ENCODE measurements around the gene RMND5B. TPM values are rescaled to one million over a fixed set of nuclear protein-coding genes. Genes with fewer than 3 reads are reported as not detected.
"Not testable (repeated sequence)": the region's sequence is repeated elsewhere in the genome, so short reads cannot be mapped to it uniquely, and the experiment has no call there.

RMND5B gene
- total RNA-seq, 1 donor from 2014 or later: 20.8 TPM

GRCh38 chr5:178127300-178128009 is 3.4 kb upstream of the RMND5B start:
- not testable (repeated sequence) for FAIRE-seq

GRCh38 chr5:178129296-178129695 is 1.5 kb upstream of the RMND5B start:
- DNase-seq (ENCODE audit: low spot score in 2 of 2): no peak
- no peak for FAIRE-seq

More at GRCh38 chr5:178127300-178128009, 3.4 kb upstream of the RMND5B start:
- not testable (repeated sequence) for DNase-seq (ENCODE audit: low spot score in 2 of 2)

DNA sequence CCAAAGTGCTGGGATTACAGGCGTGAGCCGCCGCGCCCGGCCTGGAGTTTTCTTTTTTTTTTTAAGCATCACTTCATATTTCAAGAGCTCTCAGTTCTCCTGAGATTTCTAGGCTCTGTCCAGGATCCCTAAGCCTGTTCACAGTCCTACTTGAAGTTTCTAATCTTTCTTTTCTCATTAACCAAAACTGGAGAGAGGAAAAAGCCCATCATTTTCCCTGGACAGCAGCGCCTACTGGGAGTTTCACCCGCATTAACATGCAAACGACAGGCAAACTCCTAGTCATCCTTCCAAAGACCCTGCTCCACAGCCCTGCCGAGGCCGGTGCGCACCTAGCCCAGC is 609 bp upstream of the RMND5B start:
- FAIRE-seq; DNase-seq (ENCODE audit: low spot score in 2 of 2): not testable (repeated sequence)

DNA sequence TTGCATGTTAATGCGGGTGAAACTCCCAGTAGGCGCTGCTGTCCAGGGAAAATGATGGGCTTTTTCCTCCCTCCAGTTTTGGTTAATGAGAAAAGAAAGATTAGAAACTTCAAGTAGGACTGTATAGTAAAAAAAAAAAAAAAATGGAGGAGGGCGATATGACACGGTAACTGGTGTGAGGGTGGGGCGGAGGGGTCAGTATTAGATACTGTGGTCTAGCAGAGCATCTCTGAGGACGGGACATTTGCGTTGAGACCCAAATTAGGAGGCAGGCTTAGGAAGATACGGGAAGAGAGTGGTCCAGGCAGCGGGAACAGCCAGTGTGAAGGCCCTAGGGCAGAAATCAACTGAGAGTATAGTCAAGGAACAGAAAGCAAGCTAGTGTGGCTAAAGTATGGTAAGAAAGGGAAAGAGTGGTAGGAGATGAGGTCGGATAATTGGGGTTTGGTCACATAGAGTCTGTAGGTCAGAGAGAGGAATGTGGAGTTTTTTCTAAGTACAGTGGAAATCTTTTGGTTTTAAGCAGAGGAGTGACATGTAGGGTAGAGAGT is 707 bp downstream of the RMND5B start:
- DNase-seq (ENCODE audit: low spot score in 2 of 2): no peak
- FAIRE-seq: no peak

DNA sequence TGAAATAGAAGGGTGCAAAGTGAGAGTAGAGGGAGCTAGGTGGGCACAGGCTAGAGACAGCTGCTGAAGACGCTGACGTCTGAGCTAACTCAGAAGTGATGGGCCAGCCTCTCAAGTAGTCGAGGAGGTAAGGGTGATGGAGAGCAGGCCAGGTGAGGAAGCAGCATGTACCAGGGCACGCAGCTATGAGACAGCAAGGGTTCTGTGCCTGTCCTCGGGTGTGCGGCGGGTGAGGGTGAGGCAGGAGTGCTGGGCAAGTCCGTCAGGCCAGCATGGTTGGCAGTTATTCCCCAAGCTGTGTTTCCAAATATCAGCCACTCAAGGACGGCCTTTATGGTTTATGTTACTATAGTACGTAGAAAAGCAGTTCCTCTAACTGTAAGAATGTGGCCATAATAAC is 6.2 kb downstream of the RMND5B start:
- DNase-seq (ENCODE audit: low spot score in 2 of 2): no peak
- FAIRE-seq: no peak

- DNase-seq (ENCODE audit: low spot score in 2 of 2): no peak
- FAIRE-seq: no peak
Observed at GRCh38 chr5:178137991-178138390, 7.2 kb downstream of the RMND5B start.

GRCh38 chr5:178141550-178141949 is 10.7 kb downstream of the RMND5B start:
- DNase-seq (ENCODE audit: low spot score in 2 of 2): no peak

DNA sequence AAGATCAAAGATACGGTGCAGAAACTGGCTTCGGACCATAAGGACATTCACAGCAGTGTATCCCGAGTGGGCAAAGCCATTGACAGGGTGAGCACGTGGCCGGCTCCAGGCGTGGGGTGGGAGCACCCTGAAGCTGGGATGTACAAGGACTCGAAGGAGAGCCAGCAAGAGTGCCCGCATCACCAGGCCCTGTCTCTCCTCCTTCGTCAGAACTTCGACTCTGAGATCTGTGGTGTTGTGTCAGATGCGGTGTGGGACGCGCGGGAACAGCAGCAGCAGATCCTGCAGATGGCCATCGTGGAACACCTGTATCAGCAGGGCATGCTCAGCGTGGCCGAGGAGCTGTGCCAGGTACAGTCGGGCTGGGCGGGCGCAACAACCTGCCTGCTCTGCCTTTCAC is 11.8 kb downstream of the RMND5B start:
- no peak for FAIRE-seq
- no peak for DNase-seq (ENCODE audit: low spot score in 2 of 2)

More at GRCh38 chr5:178141550-178141949, 10.7 kb downstream of the RMND5B start:
- FAIRE-seq: no peak

DNA sequence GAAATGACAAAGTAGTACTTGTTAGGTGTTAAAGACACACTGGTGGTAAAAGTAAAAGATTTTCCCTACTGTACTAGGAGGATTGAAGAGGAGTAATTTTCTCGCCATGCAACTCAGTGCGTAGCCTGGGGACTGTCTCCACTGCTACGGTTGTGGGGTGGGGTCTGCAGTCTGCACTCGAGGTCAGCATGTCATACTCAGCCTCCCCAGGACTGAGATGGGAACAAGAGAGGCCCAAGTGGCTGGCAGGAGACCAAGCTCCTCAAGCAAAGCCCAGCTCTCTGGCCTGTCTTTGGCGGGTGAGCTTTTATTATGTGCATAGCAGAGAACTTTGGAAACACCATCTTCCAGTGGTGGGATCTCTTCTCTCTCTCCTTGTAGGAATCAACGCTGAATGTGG is 12.4 kb downstream of the RMND5B start:
- no peak for FAIRE-seq
- DNase-seq (ENCODE audit: low spot score in 2 of 2): no peak

GRCh38 chr5:178143901-178144300 is 13.1 kb downstream of the RMND5B start:
- no peak for FAIRE-seq
- DNase-seq (ENCODE audit: low spot score in 2 of 2): no peak

DNA sequence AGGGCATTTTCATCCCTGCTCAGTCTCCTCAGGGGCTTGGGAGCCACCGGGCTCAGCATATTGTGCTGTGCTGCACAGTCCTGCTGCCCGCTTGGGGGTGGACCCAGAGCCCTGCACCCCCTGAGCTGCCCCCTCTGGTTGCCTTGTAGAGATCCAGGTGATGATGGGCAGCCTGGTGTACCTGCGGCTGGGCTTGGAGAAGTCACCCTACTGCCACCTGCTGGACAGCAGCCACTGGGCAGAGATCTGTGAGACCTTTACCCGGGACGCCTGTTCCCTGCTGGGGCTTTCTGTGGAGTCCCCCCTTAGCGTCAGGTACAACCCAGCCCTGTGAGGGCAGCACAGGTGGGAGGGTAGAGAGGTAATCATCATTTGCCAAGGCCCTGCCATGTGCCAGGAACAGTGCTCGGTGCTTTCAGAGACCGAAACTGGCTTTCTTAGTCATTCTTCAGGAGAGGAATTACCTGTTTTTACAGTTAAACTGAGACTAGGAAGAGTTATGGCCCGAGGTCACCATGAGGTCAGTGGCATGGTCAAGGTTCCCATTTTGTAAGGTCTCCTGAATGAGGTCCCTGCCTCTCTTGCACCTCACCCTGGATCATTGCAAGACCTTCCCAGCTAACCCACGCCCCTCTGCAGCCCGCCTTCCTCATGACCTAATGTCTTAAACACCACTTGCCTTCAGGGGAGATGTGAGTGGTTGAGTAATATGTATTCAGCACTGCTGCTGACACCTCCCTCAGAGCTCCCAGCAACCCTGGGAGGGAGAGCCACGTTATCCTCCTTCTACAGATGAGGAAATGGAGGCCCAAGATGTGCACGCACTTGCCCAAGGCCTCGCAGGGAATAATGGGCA is 15.4 kb downstream of the RMND5B start:
- no peak for FAIRE-seq
- peak in 1 of 2 donors; percentile 56 for DNase-seq (ENCODE audit: low spot score in 2 of 2)

DNA sequence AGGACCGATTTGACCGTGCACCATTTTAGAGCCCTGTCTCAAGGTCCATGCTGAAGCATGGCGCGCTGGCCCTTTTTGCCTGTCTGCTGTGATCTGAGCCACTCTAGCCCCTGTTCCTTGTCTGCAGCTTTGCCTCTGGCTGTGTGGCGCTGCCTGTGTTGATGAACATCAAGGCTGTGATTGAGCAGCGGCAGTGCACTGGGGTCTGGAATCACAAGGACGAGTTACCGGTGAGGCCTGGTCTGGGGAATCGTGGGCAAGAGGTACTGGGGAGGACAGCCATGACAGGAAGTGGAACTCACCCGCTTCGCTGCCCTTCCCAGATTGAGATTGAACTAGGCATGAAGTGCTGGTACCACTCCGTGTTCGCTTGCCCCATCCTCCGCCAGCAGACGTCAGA is 16.6 kb downstream of the RMND5B start:
- no peak for FAIRE-seq
- no peak for DNase-seq (ENCODE audit: low spot score in 2 of 2)

DNA sequence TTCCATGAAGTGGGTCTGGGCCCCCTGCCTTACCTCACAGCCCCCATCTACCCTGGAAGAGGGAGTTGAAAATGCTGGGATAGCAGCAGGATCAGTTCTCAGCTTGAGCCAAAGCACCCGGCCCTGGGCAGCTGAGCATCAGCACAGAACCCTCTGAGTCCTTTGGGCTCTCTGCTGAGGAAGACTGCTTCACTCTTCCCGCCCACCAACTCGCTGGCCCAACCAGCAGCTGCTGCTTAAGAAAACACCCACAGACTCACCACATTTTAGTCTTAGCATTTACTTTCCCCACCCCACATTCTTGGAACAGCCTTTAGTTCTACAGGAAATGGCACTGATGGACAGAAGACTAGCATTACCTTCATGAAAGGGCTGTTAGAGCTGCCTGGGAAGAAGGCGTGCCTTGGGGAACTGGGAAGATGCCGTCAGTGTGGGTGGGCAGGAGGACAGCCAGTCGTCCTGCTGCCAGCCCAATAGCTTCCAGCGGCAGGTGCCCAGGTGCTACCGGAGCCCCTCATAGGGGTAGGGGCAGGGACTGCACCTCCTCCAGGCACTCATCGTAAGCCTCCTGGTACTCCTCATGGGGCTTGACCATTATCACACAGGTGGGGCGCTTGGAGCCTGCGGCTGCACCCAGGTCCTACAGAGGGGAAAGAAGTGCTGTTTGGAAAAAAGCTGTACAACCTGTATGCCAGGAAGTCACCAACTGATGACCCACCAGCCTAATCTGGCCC is 18.6 kb downstream of the RMND5B start:
- FAIRE-seq (no peak), DNase-seq (ENCODE audit: low spot score in 2 of 2) (no peak)

DNA sequence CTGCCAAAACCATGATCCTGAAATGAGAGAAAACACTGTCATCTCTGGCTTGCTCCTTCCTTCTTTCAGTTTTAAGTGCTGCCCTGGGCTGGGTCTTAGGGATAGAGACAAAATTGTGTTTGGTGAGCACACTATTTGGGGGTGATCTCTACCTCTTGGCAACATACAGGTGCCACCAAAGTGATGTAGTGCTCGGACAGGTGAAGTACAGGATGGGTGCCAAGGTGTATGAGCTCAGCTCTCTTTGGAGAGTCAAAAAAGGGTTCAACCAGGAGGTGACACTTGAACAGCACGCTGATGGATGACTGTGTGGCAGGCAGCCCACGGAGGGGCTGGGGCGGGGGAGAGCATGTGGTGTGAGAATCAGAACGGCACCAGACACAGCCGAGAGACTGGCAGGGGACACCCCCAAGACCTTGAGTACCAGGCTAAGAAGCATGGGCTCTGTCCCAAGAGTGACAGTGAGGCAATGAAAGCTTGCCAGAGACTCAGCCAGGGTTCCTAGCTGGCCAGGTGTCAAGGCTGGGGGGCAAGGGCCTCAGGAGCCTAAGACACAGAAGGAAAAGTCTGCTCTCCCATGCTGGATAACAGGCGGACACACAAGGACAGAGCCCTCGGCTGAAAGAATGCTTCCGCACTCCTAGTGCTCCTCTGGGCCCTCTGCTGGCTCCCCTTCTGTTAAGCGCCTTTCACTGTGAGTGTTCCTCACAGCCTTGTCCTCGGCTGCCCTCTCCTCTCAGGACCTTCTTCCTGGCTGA is 20.3 kb downstream of the RMND5B start:
- DNase-seq (ENCODE audit: low spot score in 2 of 2) (no peak), FAIRE-seq (no peak)

- FAIRE-seq (no peak), DNase-seq (ENCODE audit: low spot score in 2 of 2) (no peak)
Observed at GRCh38 chr5:178152491-178153444, 22.0 kb downstream of the RMND5B start.

GRCh38 chr5:178153530-178154340 is 22.9 kb downstream of the RMND5B start, which contains the start of gene NHP2:
Gene NHP2, minus strand, starts transcription at chr5:178153885. Its CDS starts 68 bp downstream, at chr5:178153817.
- FAIRE-seq (peak; percentile 97), DNase-seq (ENCODE audit: low spot score in 2 of 2) (peak; percentile 95 to 99)

DNA sequence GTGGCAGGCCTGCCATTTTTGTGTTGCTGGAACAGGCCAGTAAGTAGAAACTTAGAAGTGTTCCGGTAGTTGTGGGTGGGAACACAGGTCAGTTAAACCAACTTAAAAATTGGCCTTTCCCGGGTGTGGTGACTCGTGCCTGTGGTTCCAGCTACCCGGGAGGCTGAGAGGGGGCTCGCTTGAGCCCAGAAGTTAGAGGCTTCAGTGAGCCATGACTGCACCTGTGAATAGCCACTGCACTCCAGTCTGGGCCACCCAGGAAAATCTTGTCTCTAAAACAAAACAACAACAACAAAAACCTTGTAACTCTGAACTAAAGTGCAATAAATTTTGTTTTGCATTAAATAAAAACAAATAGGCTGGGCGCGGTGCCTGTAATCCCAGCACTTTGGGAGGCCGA is 24.3 kb downstream of the RMND5B start:
- DNase-seq (ENCODE audit: low spot score in 2 of 2) (no peak), FAIRE-seq (no peak)

DNA sequence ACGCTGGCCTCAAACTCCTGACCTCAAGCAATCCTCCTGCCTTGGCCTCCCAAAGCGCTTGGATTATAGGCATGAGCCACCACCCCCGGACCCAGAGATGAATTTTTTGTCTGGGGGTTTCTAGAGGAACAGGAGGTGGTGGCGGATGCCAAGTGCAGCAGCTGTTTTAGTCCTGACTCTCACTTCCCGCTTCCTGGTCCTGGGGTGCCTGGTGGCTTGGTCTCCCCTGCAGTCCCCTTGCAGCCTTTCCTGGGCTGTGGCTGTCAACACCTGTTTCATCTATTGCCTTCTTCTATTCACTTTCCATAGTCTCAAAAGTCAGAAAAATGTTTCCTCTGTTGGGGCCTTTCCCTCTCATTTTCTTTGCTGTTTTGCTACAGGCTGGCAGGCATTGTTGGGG is 29.4 kb downstream of the RMND5B start:
- DNase-seq (ENCODE audit: low spot score in 2 of 2) (no peak), FAIRE-seq (no peak)
